Glutamatergic neuron (in vitro differentiated cells): ENCODE data around the gene MACROD2. TPM values are rescaled to one million over a fixed set of nuclear protein-coding genes. Genes with fewer than 3 reads are reported as not detected.

Experiments used
- DNase-seq: peaks from one replicate; pipeline ENCODE4 v3.0.0; 2022
- H3K27ac Mint-ChIP-seq: one replicate; pipeline ENCODE4 v1.8.0; 2020; ENCODE audit warnings: mild to moderate bottlenecking, mixed read lengths, inconsistent platforms; ENCODE audit not compliant: unreplicated experiment
- H3K27me3 Mint-ChIP-seq: one replicate; pipeline ENCODE4 v1.8.0; 2020; ENCODE audit warnings: mild to moderate bottlenecking, moderate library complexity, mixed read lengths, inconsistent platforms; ENCODE audit not compliant: unreplicated experiment
- H3K36me3 Mint-ChIP-seq: one replicate; pipeline ENCODE4 v1.8.0; 2020; ENCODE audit warnings: mild to moderate bottlenecking, mixed read lengths, inconsistent platforms; ENCODE audit not compliant: unreplicated experiment
- H3K4me1 Mint-ChIP-seq: one replicate; pipeline ENCODE4 v1.8.0; 2020; ENCODE audit warnings: mild to moderate bottlenecking, low read depth, mixed read lengths, inconsistent platforms; ENCODE audit not compliant: unreplicated experiment
- H3K4me3 Mint-ChIP-seq: one replicate; pipeline ENCODE4 v1.8.0; 2020; ENCODE audit warnings: mild to moderate bottlenecking, mixed read lengths, inconsistent platforms; ENCODE audit not compliant: unreplicated experiment
- H3K9me3 Mint-ChIP-seq: one replicate; pipeline ENCODE4 v1.8.0; 2020; ENCODE audit warnings: mild to moderate bottlenecking, moderate library complexity, mixed read lengths, inconsistent platforms; ENCODE audit not compliant: unreplicated experiment
- total RNA-seq: library from RNA; stranded (reverse); fragmentation: NEBNext Ultra II Directional; extraction: Animal tissue kit (Norgen Biotek cat#: 25700); gene quantifications from one replicate; pipeline ENCODE4 v1.2.1, GENCODE V29; 2021; ENCODE audit not compliant: unreplicated experiment
- TF ChIP-seq, protein P1 (sequence below): fragments of 200-600 bp; sonication (generic); IDR thresholded peaks from one replicate; pipeline ENCODE4 v1.5.0; 2021; ENCODE audit not compliant: partially characterized antibody, unreplicated experiment

The MACROD2 gene
- total RNA-seq, 1 donor from 2014 or later, result 8.7 TPM

GRCh38 chr20:15146948-15147347 is 1151.6 kb downstream of the MACROD2 start:
- H3K9me3 Mint-ChIP-seq, result no peaks in the 10 kb centered on the region
- no peak for DNase-seq
- H3K4me1 Mint-ChIP-seq, result peaks cover 22% of the 10 kb centered on the region
- no peak overlapping the region for H3K4me3 Mint-ChIP-seq
- no peaks in the 10 kb centered on the region for H3K27me3 Mint-ChIP-seq
- peaks cover 2% of the 10 kb centered on the region for H3K36me3 Mint-ChIP-seq
- no peak overlapping the region for H3K27ac Mint-ChIP-seq
- TF ChIP-seq, protein P1, sequence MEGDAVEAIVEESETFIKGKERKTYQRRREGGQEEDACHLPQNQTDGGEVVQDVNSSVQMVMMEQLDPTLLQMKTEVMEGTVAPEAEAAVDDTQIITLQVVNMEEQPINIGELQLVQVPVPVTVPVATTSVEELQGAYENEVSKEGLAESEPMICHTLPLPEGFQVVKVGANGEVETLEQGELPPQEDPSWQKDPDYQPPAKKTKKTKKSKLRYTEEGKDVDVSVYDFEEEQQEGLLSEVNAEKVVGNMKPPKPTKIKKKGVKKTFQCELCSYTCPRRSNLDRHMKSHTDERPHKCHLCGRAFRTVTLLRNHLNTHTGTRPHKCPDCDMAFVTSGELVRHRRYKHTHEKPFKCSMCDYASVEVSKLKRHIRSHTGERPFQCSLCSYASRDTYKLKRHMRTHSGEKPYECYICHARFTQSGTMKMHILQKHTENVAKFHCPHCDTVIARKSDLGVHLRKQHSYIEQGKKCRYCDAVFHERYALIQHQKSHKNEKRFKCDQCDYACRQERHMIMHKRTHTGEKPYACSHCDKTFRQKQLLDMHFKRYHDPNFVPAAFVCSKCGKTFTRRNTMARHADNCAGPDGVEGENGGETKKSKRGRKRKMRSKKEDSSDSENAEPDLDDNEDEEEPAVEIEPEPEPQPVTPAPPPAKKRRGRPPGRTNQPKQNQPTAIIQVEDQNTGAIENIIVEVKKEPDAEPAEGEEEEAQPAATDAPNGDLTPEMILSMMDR, result no peak

- Mint-ChIP-seq H3K27me3 (peaks cover 2% of the 10 kb centered on the region), H3K9me3 (peaks cover 8% of the 10 kb centered on the region), H3K36me3 (peaks cover 5% of the 10 kb centered on the region), H3K27ac (no peak overlapping the region), H3K4me3 (no peak overlapping the region), H3K4me1 (no peaks in the 10 kb centered on the region)
- no peak for DNase-seq
- TF ChIP-seq, protein P1, result no peak
Observed at GRCh38 chr20:15154070-15154469, 1158.8 kb downstream of the MACROD2 start.

GRCh38 chr20:15155848-15156401 is 1160.6 kb downstream of the MACROD2 start:
- H3K27ac Mint-ChIP-seq, result no peak overlapping the region
- H3K36me3 Mint-ChIP-seq, result peaks cover 5% of the 10 kb centered on the region
- DNase-seq, result no peak
- H3K9me3 Mint-ChIP-seq, result peaks cover 8% of the 10 kb centered on the region
- H3K4me3 Mint-ChIP-seq, result no peak overlapping the region
- peaks cover 2% of the 10 kb centered on the region for H3K27me3 Mint-ChIP-seq
- H3K4me1 Mint-ChIP-seq, result peaks cover 4% of the 10 kb centered on the region
- TF ChIP-seq, protein P1, result no peak

GRCh38 chr20:15158533-15158932 is 1163.2 kb downstream of the MACROD2 start:
- Mint-ChIP-seq H3K4me1 (peaks cover 4% of the 10 kb centered on the region), H3K9me3 (peaks cover 3% of the 10 kb centered on the region)

DNA sequence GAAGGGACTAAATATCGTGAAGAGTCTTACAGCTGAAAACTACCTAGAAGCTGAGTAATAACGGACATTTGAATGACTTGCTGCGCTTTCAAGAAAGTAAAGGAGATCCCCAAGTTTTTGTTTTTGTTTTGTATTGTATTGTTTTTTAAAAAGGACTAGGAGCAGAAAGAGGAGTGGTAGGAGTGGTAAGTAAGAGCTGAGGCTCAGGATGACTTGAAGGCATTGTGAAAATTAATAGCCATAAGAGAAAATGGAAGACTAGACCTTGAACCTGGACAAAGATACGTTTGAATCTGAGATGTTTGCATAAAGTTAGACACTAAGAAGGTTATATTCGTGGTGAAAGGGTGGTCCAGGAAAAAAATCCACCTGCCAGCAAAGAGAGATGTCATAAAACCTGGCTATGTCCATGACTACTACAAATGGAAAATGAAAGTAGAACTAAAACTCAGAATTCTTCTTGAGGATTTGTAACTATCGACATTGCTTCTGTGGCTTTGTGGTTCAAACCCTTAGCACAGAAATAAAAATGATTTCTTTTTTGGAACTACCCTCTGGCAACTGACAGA is 1166.8 kb downstream of the MACROD2 start:
- H3K36me3 Mint-ChIP-seq, result no peaks in the 10 kb centered on the region
- H3K4me1 Mint-ChIP-seq, result peaks cover 4% of the 10 kb centered on the region
- TF ChIP-seq, protein P1, result no peak
- peaks cover 4% of the 10 kb centered on the region for H3K9me3 Mint-ChIP-seq
- DNase-seq, result no peak
- H3K27me3 Mint-ChIP-seq, result no peaks in the 10 kb centered on the region
- H3K27ac Mint-ChIP-seq, result no peak overlapping the region
- H3K4me3 Mint-ChIP-seq, result no peak overlapping the region

More at GRCh38 chr20:15158533-15158932, 1163.2 kb downstream of the MACROD2 start:
- no peak for DNase-seq
- H3K27me3 Mint-ChIP-seq, result no peaks in the 10 kb centered on the region
- TF ChIP-seq, protein P1, result no peak
- no peak overlapping the region for H3K4me3 Mint-ChIP-seq
- no peaks in the 10 kb centered on the region for H3K36me3 Mint-ChIP-seq
- no peak overlapping the region for H3K27ac Mint-ChIP-seq
